ENCODE results near the gene BCL2. TPM values are rescaled to one million over a fixed set of nuclear protein-coding genes. Genes with fewer than 3 reads are reported as not detected.

Gene BCL2
- total RNA-seq, 4 donors from 2014 or later = 14.3 to 34.8 (median 23.5) TPM

GRCh38 chr18:63104868-63105267, 214.7 kb downstream of the BCL2 start:
- TF ChIP-seq POLR2AphosphoS5 (IDR thresholded peaks at IDR 0.05) (no peak), POLR2A (IDR thresholded peaks at IDR 0.05) (no peak), CTCF (IDR thresholded peaks at IDR 0.05) (no peak), EP300 (IDR thresholded peaks at IDR 0.05; ENCODE audit: low read depth) (no peak)
- intact Hi-C loops (cut with DNase I; ENCODE audit: low total_unique reads) = loop anchor here (5.0 kb wide), 1 partner anchor 363 kb away; no protein-coding TSS in a partner anchor

GRCh38 chr18:63102941-63103744, 216.4 kb downstream of the BCL2 start:
- Histone ChIP-seq H3K4me1 (peaks cover 0 to 20% (median 11%) of the 10 kb centered on the region in 4 donors), H3K4me3 (no peak overlapping the region), H3K27me3 (no peaks in the 10 kb centered on the region), H3K27ac (no peak overlapping the region), H3K36me3 (no peaks in the 10 kb centered on the region), H3K9me3 (no peaks in the 10 kb centered on the region)
- DNase-seq = no peak
- TF ChIP-seq POLR2AphosphoS5 (IDR thresholded peaks at IDR 0.05) (no peak), POLR2A (IDR thresholded peaks at IDR 0.05) (no peak), CTCF (IDR thresholded peaks at IDR 0.05) (no peak), EP300 (IDR thresholded peaks at IDR 0.05; ENCODE audit: low read depth) (no peak)
- intact Hi-C loops (cut with DNase I; ENCODE audit: low total_unique reads) = loop anchor here (5.0 kb wide), 1 partner anchor 361 kb away; no protein-coding TSS in a partner anchor
- in situ Hi-C loops (cut with MboI; ENCODE audit: low pct_ligation_motif_present in 1 of 4, low pct_unique_long_range_greater_than_20kb in 1 of 4, low sequenced_read_pairs in 3 of 4) = no loop called here
- 50 to 83% methylated on average over 2 to 7 of the region's 7 CpGs for WGBS, 2 donors (ENCODE audit: low coverage in 1 of 2)

More at GRCh38 chr18:63104868-63105267, 214.7 kb downstream of the BCL2 start:
- Histone ChIP-seq H3K27me3 (no peaks in the 10 kb centered on the region), H3K4me1 (peaks cover 0 to 5% (median 2%) of the 10 kb centered on the region in 4 donors), H3K36me3 (no peaks in the 10 kb centered on the region), H3K4me3 (no peak overlapping the region), H3K27ac (no peak overlapping the region), H3K9me3 (no peaks in the 10 kb centered on the region)
- WGBS, 2 donors (ENCODE audit: low coverage in 1 of 2) = 89 to 92% methylated on average over 7 to 12 of the region's 12 CpGs
- DNase-seq = no peak
- in situ Hi-C loops (cut with MboI; ENCODE audit: low pct_ligation_motif_present in 1 of 4, low pct_unique_long_range_greater_than_20kb in 1 of 4, low sequenced_read_pairs in 3 of 4) = no loop called here

- intact Hi-C loops (cut with DNase I; ENCODE audit: low total_unique reads) (loop anchor here (1.0 to 5.0 kb wide), 2 partner anchors 15 to 358 kb away; no protein-coding TSS in a partner anchor), in situ Hi-C loops (cut with MboI; ENCODE audit: low pct_ligation_motif_present in 1 of 4, low pct_unique_long_range_greater_than_20kb in 1 of 4, low sequenced_read_pairs in 3 of 4) (no loop called here)
- peaks cover 4 to 33% (median 15%) of the 10 kb centered on the region in 4 donors for H3K4me1 ChIP-seq
- TF ChIP-seq EP300 (IDR thresholded peaks at IDR 0.05; ENCODE audit: low read depth) = no peak
- TF ChIP-seq POLR2AphosphoS5 (IDR thresholded peaks at IDR 0.05) = no peak
- no peak for TF ChIP-seq CTCF (IDR thresholded peaks at IDR 0.05)
- TF ChIP-seq POLR2A (IDR thresholded peaks at IDR 0.05) = no peak
- DNase-seq = no peak
- no peak overlapping the region for H3K4me3 ChIP-seq
- peak overlapping the region; percentile 58 to 72 (median 64) for H3K27ac ChIP-seq
- no peaks in the 10 kb centered on the region for H3K36me3 ChIP-seq
- no peaks in the 10 kb centered on the region for H3K27me3 ChIP-seq
- 92 to 96% methylated on average over 5 to 7 of the region's 7 CpGs for WGBS, 2 donors (ENCODE audit: low coverage in 1 of 2)
- no peaks in the 10 kb centered on the region for H3K9me3 ChIP-seq
Observed at GRCh38 chr18:63100630-63101055, 218.9 kb downstream of the BCL2 start.

GRCh38 chr18:63099848-63100629, 219.5 kb downstream of the BCL2 start:
- Histone ChIP-seq H3K27me3 (no peaks in the 10 kb centered on the region), H3K4me3 (no peak overlapping the region), H3K9me3 (no peaks in the 10 kb centered on the region), H3K36me3 (no peaks in the 10 kb centered on the region), H3K4me1 (peaks cover 4 to 33% (median 15%) of the 10 kb centered on the region in 4 donors), H3K27ac (peak overlapping the region; percentile 58 to 72 (median 64))
- in situ Hi-C loops (cut with MboI; ENCODE audit: low pct_ligation_motif_present in 1 of 4, low pct_unique_long_range_greater_than_20kb in 1 of 4, low sequenced_read_pairs in 3 of 4) (no loop called here), intact Hi-C loops (cut with DNase I; ENCODE audit: low total_unique reads) (loop anchor here (1.0 to 5.0 kb wide), 2 partner anchors 15 to 358 kb away; no protein-coding TSS in a partner anchor)
- 20 to 64% methylated on average over 1 to 10 of the region's 10 CpGs for WGBS, 2 donors (ENCODE audit: low coverage in 1 of 2)
- TF ChIP-seq CTCF (IDR thresholded peaks at IDR 0.05) = no peak
- TF ChIP-seq POLR2A (IDR thresholded peaks at IDR 0.05) = peak; percentile 50
- peak in 1 of 3 donors; percentile 34 for TF ChIP-seq POLR2AphosphoS5 (IDR thresholded peaks at IDR 0.05)
- no peak for TF ChIP-seq EP300 (IDR thresholded peaks at IDR 0.05; ENCODE audit: low read depth)
- peak; percentile 73 for DNase-seq

All from transverse colon (tissue), 4 donors.